Measurements from ENCODE around the gene MFAP4. TPM values are rescaled to one million over a fixed set of nuclear protein-coding genes. Genes with fewer than 3 reads are reported as not detected.

MFAP4 gene
- total RNA-seq, 1 experiment from 2014 or later = 1.5 TPM

- Histone ChIP-seq H4K20me1 (ENCODE audit: control insufficient read depth, insufficient read depth, insufficient read length) (no peaks in the 10 kb centered on the region), H2AK5ac (ENCODE audit: insufficient read length, low read length) (no peak overlapping the region), H3K4me1 (ENCODE audit: insufficient read depth, low read length) (no peaks in the 10 kb centered on the region), H3K14ac (ENCODE audit: insufficient read depth, low read length) (no peak overlapping the region), H2BK15ac (ENCODE audit: low read depth, low read length) (no peak overlapping the region), H3K79me1 (ENCODE audit: insufficient read depth, low read depth, low read length, poor library complexity, severe bottlenecking) (peaks cover 6% of the 10 kb centered on the region), H2BK5ac (ENCODE audit: insufficient read length, low read length) (no peak overlapping the region), H3K9me3 (ENCODE audit: control insufficient read depth, low read depth, low read length) (no peaks in the 10 kb centered on the region), H3K27me3 (ENCODE audit: insufficient read depth, low read length) (no peaks in the 10 kb centered on the region), H3K23me2 (ENCODE audit: insufficient read length, low read depth, low read length, poor library complexity, severe bottlenecking) (peaks cover 7% of the 10 kb centered on the region), H4K8ac (replicated peaks; ENCODE audit: insufficient read length, low read depth, low read length) (no peak overlapping the region), H3T11ph (ENCODE audit: low read length) (no peak overlapping the region), H4K91ac (ENCODE audit: insufficient read length, low read depth, low read length) (no peak overlapping the region), H2BK120ac (ENCODE audit: low read depth, low read length, poor library complexity, severe bottlenecking) (no peak overlapping the region), H2AFZ (ENCODE audit: low read length) (no peak overlapping the region), H3K18ac (ENCODE audit: insufficient read length, low read depth, low read length) (no peak overlapping the region), H3K79me2 (ENCODE audit: insufficient read depth, low read length) (peaks cover 4% of the 10 kb centered on the region; the same call in 1 of the 2 replicates), H3K27ac (ENCODE audit: insufficient read length, low read depth, low read length) (no peak overlapping the region), H3K9ac (ENCODE audit: extremely low read depth, insufficient read length, low read length) (no peak overlapping the region), H3K56ac (ENCODE audit: insufficient read length, low read depth, low read length) (no peak overlapping the region), H3K4me2 (ENCODE audit: insufficient read depth, insufficient read length, low read length) (no peak overlapping the region), H4K5ac (ENCODE audit: insufficient read length, low read depth, low read length) (no peak overlapping the region), H3K23ac (ENCODE audit: insufficient read length, low read depth, low read length) (no peak overlapping the region), H2BK20ac (ENCODE audit: low read depth, low read length, poor library complexity, severe bottlenecking) (no peak overlapping the region), H2BK12ac (ENCODE audit: insufficient read length, low read depth, low read length) (no peak overlapping the region), H3K4ac (ENCODE audit: low read depth, low read length) (no peak overlapping the region)
- no peaks in the 10 kb centered on the region for H3K27me3 Mint-ChIP-seq (ENCODE audit: low read depth)
- peaks cover 37 to 63% (median 61%) of the 10 kb centered on the region in 3 experiments for H3K36me3 Mint-ChIP-seq (ENCODE audit: insufficient read depth in 1 of 3, low read depth in 3 of 3)
- no peak overlapping the region for H3K4me3 Mint-ChIP-seq
- no peaks in the 10 kb centered on the region for H3K9me3 Mint-ChIP-seq
- no CpG with 5 or more reads among the region's 7 CpGs for WGBS (ENCODE audit: extremely low coverage, insufficient read length, low lambda C conversion rate)
- DNase-seq = no peak
- no peak overlapping the region for H3K27ac Mint-ChIP-seq
- peaks cover 21 to 40% of the 10 kb centered on the region in 2 experiments for H3K4me1 Mint-ChIP-seq
- no peak for TF ChIP-seq CTCF (conservative IDR thresholded peaks at IDR 0.05)
Measured at GRCh38 chr17:19381361-19381740, 5.6 kb downstream of the MFAP4 start.

Data from H9 (cell line).